RWPE1 (cell line): Measurements from ENCODE around the gene SLC19A1.

Source experiments
- CTCF ChIA-PET: fragments of 350-600 bp; sonication (Branson Sonifier 250); formaldehyde crosslinking; extraction: SDS; loops from one replicate; lab custom pipeline; 2021; lab: Yijun Ruan, JAX
- POLR2A ChIA-PET: fragments of 400-600 bp; formaldehyde crosslinking; extraction: SDS; loops from one replicate; lab custom pipeline; 2020; ENCODE audit warnings: antibody characterized with exemption; ENCODE audit not compliant: low non-redundant PET; lab: Yijun Ruan, JAX
- DNase-seq: peaks from one replicate; pipeline ENCODE4 v3.0.0; 2012; ENCODE audit warnings: low spot score
- H3K27ac ChIP-seq: fragments of 450-650 bp; 2 replicates; pipeline ENCODE4 v1.5.1; 2017
- CTCF ChIP-seq: fragments of 450-650 bp; conservative IDR thresholded peaks from 2 replicates; pipeline ENCODE4 v1.5.1; 2017; ENCODE audit warnings: low read depth, mild to moderate bottlenecking

Gene SLC19A1

DNA sequence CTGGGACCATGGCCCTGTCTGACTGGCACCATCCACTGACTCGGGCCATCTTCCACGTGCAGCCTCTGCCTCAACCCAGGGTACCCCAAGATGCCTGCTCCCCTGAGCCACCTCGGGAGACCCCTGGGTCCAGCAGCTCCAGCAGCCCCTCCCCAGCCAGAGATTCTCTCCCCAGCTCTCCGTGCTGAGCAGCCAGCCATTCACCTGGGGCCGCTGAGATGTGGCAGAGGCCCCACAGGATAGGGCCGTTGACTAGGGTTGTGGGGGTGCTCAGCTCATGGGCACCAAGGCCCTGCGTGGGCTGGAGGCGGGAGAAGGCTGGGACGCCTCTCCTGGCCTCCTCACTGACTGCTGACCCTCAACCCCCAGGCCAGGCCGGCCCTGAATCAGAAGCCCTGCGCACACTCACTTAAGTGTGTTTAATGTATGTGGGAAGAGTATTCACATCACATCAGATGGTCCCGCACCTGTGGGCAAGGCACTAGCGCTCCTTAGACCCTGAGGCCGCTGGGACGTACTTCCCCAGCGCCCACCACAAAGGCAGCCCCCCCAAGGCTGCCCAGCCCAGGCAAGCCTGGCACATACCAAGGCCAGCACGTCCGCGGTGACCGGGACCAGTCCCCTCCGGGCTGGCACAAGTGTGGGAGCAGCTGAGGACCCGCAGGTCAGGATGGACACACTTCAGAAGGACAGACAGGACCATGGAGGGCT is 27.8 kb downstream of the SLC19A1 start:
- no peak for TF ChIP-seq CTCF

GRCh38 chr21:45513741-45514310 is 28.4 kb downstream of the SLC19A1 start:
- no peak for DNase-seq
- POLR2A ChIA-PET: no interaction called here
- TF ChIP-seq CTCF: no peak
- no peak overlapping the region for H3K27ac ChIP-seq
- CTCF ChIA-PET: no interaction called here

More for the DNA sequence above, 27.8 kb downstream of the SLC19A1 start:
- DNase-seq: no peak
- ChIA-PET POLR2A (no interaction called here), CTCF (no interaction called here)
- no peak overlapping the region for H3K27ac ChIP-seq

- CTCF ChIA-PET: no interaction called here
- POLR2A ChIA-PET: no interaction called here
- no peak overlapping the region for H3K27ac ChIP-seq
- TF ChIP-seq CTCF: no peak
- no peak for DNase-seq
Measured at GRCh38 chr21:45513003-45513717, 29.1 kb downstream of the SLC19A1 start.

- TF ChIP-seq CTCF: no peak
- CTCF ChIA-PET: no interaction called here
- 0 out of 2 replicates have a peak overlapping the region, but pooled peaks have one; percentile 10 for H3K27ac ChIP-seq
- POLR2A ChIA-PET: no interaction called here
- DNase-seq: no peak
Measured at GRCh38 chr21:45512626-45513002, 29.6 kb downstream of the SLC19A1 start.

- DNase-seq: no peak
- ChIA-PET CTCF (no interaction called here), POLR2A (no interaction called here)
- no peak for TF ChIP-seq CTCF
- H3K27ac ChIP-seq: peak overlapping the region; percentile 26
Measured at GRCh38 chr21:45511661-45512431, 30.4 kb downstream of the SLC19A1 start.

- peak overlapping the region; percentile 26 for H3K27ac ChIP-seq
- ChIA-PET POLR2A (no interaction called here), CTCF (no interaction called here)
- no peak for TF ChIP-seq CTCF
- DNase-seq: no peak
Measured at GRCh38 chr21:45511007-45511406, 31.2 kb downstream of the SLC19A1 start.
